ENCODE results near the gene CGB7. TPM values are rescaled to one million over a fixed set of nuclear protein-coding genes. Genes with fewer than 3 reads are reported as not detected.

CGB7 gene
- total RNA-seq (2014; rRNA removed; shearing (Covaris generic)) (0.38 and 0.54 TPM in 2 replicates), polyA plus RNA-seq (2016; fragmentation: Nextera tagmentation; extraction: Ambion mirVana) (2.2 and 2.8 TPM in 2 replicates)

- H3K4me3 ChIP-seq: peak within 1 kb of the TSS; percentile 79
- H3F3A ChIP-seq (ENCODE audit: insufficient read depth): no peaks in the 10 kb centered on the region
- H3K79me2 ChIP-seq (ENCODE audit: insufficient read depth): peaks cover 43% of the 10 kb centered on the region
- peak within 1 kb of the TSS; percentile 90 for H3K4me2 ChIP-seq (ENCODE audit: unreplicated experiment)
- no peaks in the 10 kb centered on the region for H3K9me3 ChIP-seq (ENCODE audit: low read depth)
- H2AFZ ChIP-seq: peak within 1 kb of the TSS; percentile 81
- H3K9me2 ChIP-seq (ENCODE audit: insufficient read depth): no peaks in the 10 kb centered on the region
- no peak for TF ChIP-seq EZH2 (IDR thresholded peaks at IDR 0.05; ENCODE audit: insufficient read depth, poor library complexity, severe bottlenecking)
- no peak for TF ChIP-seq EZH2phosphoT487 (IDR thresholded peaks at IDR 0.05; ENCODE audit: insufficient read depth, low read depth)
- peak within 1 kb of the TSS; percentile 64 for H3K9ac ChIP-seq
- peak; percentile 85 for DNase-seq
- H4K20me1 ChIP-seq (ENCODE audit: insufficient read depth): no peaks in the 10 kb centered on the region
- 1% methylated on average over 38 of the region's 38 CpGs for WGBS, 2 experiments (ENCODE audit: low coverage in 1 of 2, low lambda C conversion rate in 2 of 2, missing lambda C conversion rate in 2 of 2)
- in situ Hi-C loops (cut with MboI): no loop called here
- H3K27me3 ChIP-seq (replicated peaks; ENCODE audit: insufficient read depth): no peaks in the 10 kb centered on the region
- H3K36me3 ChIP-seq (ENCODE audit: low read depth): no peaks in the 10 kb centered on the region
- no peaks in the 10 kb centered on the region for H3K4me1 ChIP-seq (ENCODE audit: insufficient read depth)
- peak within 1 kb of the TSS; percentile 28; the same call in 1 of the 2 replicates for H3K27ac ChIP-seq
These were observed at the start of gene CGB7 for GRCh38 chr19:49057636-49058234. Gene CGB7 (minus strand): TSS chr19:49057749. CDS start chr19:49055375, 2,374 bp downstream.

GRCh38 chr19:49106648-49107135 lies 49.1 kb upstream of the CGB7 start:
- H4K20me1 ChIP-seq (ENCODE audit: insufficient read depth): no peaks in the 10 kb centered on the region; the same call in 1 of the 2 replicates

GRCh38 chr19:49104229-49104864 lies 46.8 kb upstream of the CGB7 start:
- no peak for DNase-seq
- Histone ChIP-seq H3K4me3 (no peak overlapping the region), H3K9me2 (ENCODE audit: insufficient read depth) (no peaks in the 10 kb centered on the region), H3K27me3 (replicated peaks; ENCODE audit: insufficient read depth) (no peaks in the 10 kb centered on the region), H3K36me3 (ENCODE audit: low read depth) (peaks cover 37% of the 10 kb centered on the region; the same call in 1 of the 2 replicates), H4K20me1 (ENCODE audit: insufficient read depth) (no peaks in the 10 kb centered on the region; the same call in 1 of the 2 replicates), H3K27ac (no peak overlapping the region), H2AFZ (no peak overlapping the region), H3K9ac (no peak overlapping the region), H3K9me3 (ENCODE audit: low read depth) (no peaks in the 10 kb centered on the region), H3K79me2 (ENCODE audit: insufficient read depth) (peaks cover 23% of the 10 kb centered on the region), H3F3A (ENCODE audit: insufficient read depth) (peaks cover 25% of the 10 kb centered on the region), H3K4me1 (ENCODE audit: insufficient read depth) (no peaks in the 10 kb centered on the region), H3K4me2 (ENCODE audit: unreplicated experiment) (no peak overlapping the region)
- in situ Hi-C loops (cut with MboI): no loop called here
- no peak for TF ChIP-seq EZH2 (IDR thresholded peaks at IDR 0.05; ENCODE audit: insufficient read depth, poor library complexity, severe bottlenecking)
- TF ChIP-seq EZH2phosphoT487 (IDR thresholded peaks at IDR 0.05; ENCODE audit: insufficient read depth, low read depth): no peak
- 76 to 79% methylated on average over 26 to 30 of the region's 30 CpGs for WGBS, 2 experiments (ENCODE audit: low coverage in 1 of 2, low lambda C conversion rate in 2 of 2, missing lambda C conversion rate in 2 of 2)

More at GRCh38 chr19:49106648-49107135, 49.1 kb upstream of the CGB7 start:
- Histone ChIP-seq H3K9ac (no peak overlapping the region), H2AFZ (no peak overlapping the region), H3K9me3 (ENCODE audit: low read depth) (no peaks in the 10 kb centered on the region), H3K79me2 (ENCODE audit: insufficient read depth) (peaks cover 5% of the 10 kb centered on the region; the same call in 1 of the 2 replicates), H3K27me3 (replicated peaks; ENCODE audit: insufficient read depth) (no peaks in the 10 kb centered on the region), H3F3A (ENCODE audit: insufficient read depth) (peaks cover 47% of the 10 kb centered on the region), H3K4me2 (ENCODE audit: unreplicated experiment) (no peak overlapping the region), H3K27ac (no peak overlapping the region), H3K9me2 (ENCODE audit: insufficient read depth) (no peaks in the 10 kb centered on the region), H3K4me1 (ENCODE audit: insufficient read depth) (peaks cover 13% of the 10 kb centered on the region), H3K36me3 (ENCODE audit: low read depth) (peaks cover 34% of the 10 kb centered on the region; the same call in 1 of the 2 replicates), H3K4me3 (no peak overlapping the region)
- WGBS, 2 experiments (ENCODE audit: low coverage in 1 of 2, low lambda C conversion rate in 2 of 2, missing lambda C conversion rate in 2 of 2): 67 to 73% methylated on average over 12 of the region's 12 CpGs
- peak; percentile 67 for DNase-seq
- no peak for TF ChIP-seq EZH2 (IDR thresholded peaks at IDR 0.05; ENCODE audit: insufficient read depth, poor library complexity, severe bottlenecking)
- in situ Hi-C loops (cut with MboI): no loop called here

GRCh38 chr19:49103331-49104085 lies 46.0 kb upstream of the CGB7 start:
- H3K4me1 ChIP-seq (ENCODE audit: insufficient read depth): no peaks in the 10 kb centered on the region
- no peaks in the 10 kb centered on the region for H3K9me3 ChIP-seq (ENCODE audit: low read depth)
- H3K36me3 ChIP-seq (ENCODE audit: low read depth): peaks cover 38% of the 10 kb centered on the region
- peaks cover 31% of the 10 kb centered on the region for H3K79me2 ChIP-seq (ENCODE audit: insufficient read depth)
- no peak overlapping the region for H3K27ac ChIP-seq
- no peak overlapping the region for H3K4me3 ChIP-seq
- DNase-seq: no peak
- 91 to 95% methylated on average over 4 to 33 of the region's 33 CpGs for WGBS, 2 experiments (ENCODE audit: low coverage in 1 of 2, low lambda C conversion rate in 2 of 2, missing lambda C conversion rate in 2 of 2)
- H3K27me3 ChIP-seq (replicated peaks; ENCODE audit: insufficient read depth): no peaks in the 10 kb centered on the region
- no peak overlapping the region for H3K4me2 ChIP-seq (ENCODE audit: unreplicated experiment)
- peaks cover 6% of the 10 kb centered on the region for H4K20me1 ChIP-seq (ENCODE audit: insufficient read depth)
- H3F3A ChIP-seq (ENCODE audit: insufficient read depth): peaks cover 16% of the 10 kb centered on the region
- no peak for TF ChIP-seq EZH2phosphoT487 (IDR thresholded peaks at IDR 0.05; ENCODE audit: insufficient read depth, low read depth)
- TF ChIP-seq EZH2 (IDR thresholded peaks at IDR 0.05; ENCODE audit: insufficient read depth, poor library complexity, severe bottlenecking): no peak
- no peak overlapping the region for H3K9ac ChIP-seq
- in situ Hi-C loops (cut with MboI): no loop called here
- H2AFZ ChIP-seq: no peak overlapping the region
- H3K9me2 ChIP-seq (ENCODE audit: insufficient read depth): no peaks in the 10 kb centered on the region
